GM13977 (cell line): ENCODE results near the gene ZBTB7C.
"Not testable (repeated sequence)": the region's sequence is repeated elsewhere in the genome, so short reads cannot be mapped to it uniquely, and the experiment has no call there.

Experiments used
- DNase-seq: peaks from one replicate; pipeline ENCODE4 v3.0.0; 2012; ENCODE audit warnings: low spot score
- CTCF ChIP-seq: IDR thresholded peaks from 2 replicates; pipeline ENCODE4 v1.5.1; 2012; ENCODE audit warnings: mild to moderate bottlenecking, control low read depth; ENCODE audit not compliant: insufficient read depth; ENCODE audit errors: extremely low read depth, missing control alignments
- in situ Hi-C: fragments of 300-500 bp; cut with MboI; formaldehyde crosslinking; loops from one replicate; pipeline ENCODE4 v1.12.0; 2022; ENCODE audit warnings: low sequenced_read_pairs, low pct_unique_long_range_greater_than_20kb, mixed read lengths, inconsistent platforms; ENCODE audit not compliant: unreplicated experiment

The ZBTB7C gene

GRCh38 chr18:48436907-48437306, 27.7 kb upstream of the ZBTB7C start:
- in situ Hi-C loops: loop anchor here (25.0 kb wide), 1 partner anchor 675 kb away; no protein-coding TSS in a partner anchor
- no peak for DNase-seq
- no peak for TF ChIP-seq CTCF

GRCh38 chr18:48434382-48434781, 25.2 kb upstream of the ZBTB7C start:
- not testable (repeated sequence) for DNase-seq
- in situ Hi-C loops: loop anchor here (25.0 kb wide), 1 partner anchor 672 kb away; no protein-coding TSS in a partner anchor

- no peak for DNase-seq
- TF ChIP-seq CTCF: no peak
- in situ Hi-C loops: loop anchor here (25.0 kb wide), 1 partner anchor 671 kb away; no protein-coding TSS in a partner anchor
Measured at GRCh38 chr18:48433541-48433940, 24.4 kb upstream of the ZBTB7C start.

- no peak for TF ChIP-seq CTCF
- in situ Hi-C loops: loop anchor here (25.0 kb wide), 1 partner anchor 668 kb away; no protein-coding TSS in a partner anchor
- DNase-seq: no peak
Measured at GRCh38 chr18:48430150-48430549, 21.0 kb upstream of the ZBTB7C start.

- in situ Hi-C loops: loop anchor here (25.0 kb wide), 1 partner anchor 666 kb away; no protein-coding TSS in a partner anchor
- no peak for DNase-seq
- TF ChIP-seq CTCF: no peak
Measured at GRCh38 chr18:48428475-48429177, 19.4 kb upstream of the ZBTB7C start.

GRCh38 chr18:48422947-48423378, 13.8 kb upstream of the ZBTB7C start:
- TF ChIP-seq CTCF: no peak
- DNase-seq: no peak
- in situ Hi-C loops: no loop called here

GRCh38 chr18:48419277-48420022, 10.3 kb upstream of the ZBTB7C start:
- DNase-seq: no peak
- in situ Hi-C loops: no loop called here
- no peak for TF ChIP-seq CTCF
